HG02798 (cell line): ENCODE data around the gene UBALD2.
"Not testable (repeated sequence)": the region's sequence is repeated elsewhere in the genome, so short reads cannot be mapped to it uniquely, and the experiment has no call there.

Experiments used
- ATAC-seq: cut with Tn5 transposase; IDR thresholded peaks from one replicate; pipeline ENCODE4 v1.9.1; 2021; ENCODE audit warnings: mild to moderate bottlenecking; ENCODE audit not compliant: unreplicated experiment, poor library complexity

The UBALD2 gene

DNA sequence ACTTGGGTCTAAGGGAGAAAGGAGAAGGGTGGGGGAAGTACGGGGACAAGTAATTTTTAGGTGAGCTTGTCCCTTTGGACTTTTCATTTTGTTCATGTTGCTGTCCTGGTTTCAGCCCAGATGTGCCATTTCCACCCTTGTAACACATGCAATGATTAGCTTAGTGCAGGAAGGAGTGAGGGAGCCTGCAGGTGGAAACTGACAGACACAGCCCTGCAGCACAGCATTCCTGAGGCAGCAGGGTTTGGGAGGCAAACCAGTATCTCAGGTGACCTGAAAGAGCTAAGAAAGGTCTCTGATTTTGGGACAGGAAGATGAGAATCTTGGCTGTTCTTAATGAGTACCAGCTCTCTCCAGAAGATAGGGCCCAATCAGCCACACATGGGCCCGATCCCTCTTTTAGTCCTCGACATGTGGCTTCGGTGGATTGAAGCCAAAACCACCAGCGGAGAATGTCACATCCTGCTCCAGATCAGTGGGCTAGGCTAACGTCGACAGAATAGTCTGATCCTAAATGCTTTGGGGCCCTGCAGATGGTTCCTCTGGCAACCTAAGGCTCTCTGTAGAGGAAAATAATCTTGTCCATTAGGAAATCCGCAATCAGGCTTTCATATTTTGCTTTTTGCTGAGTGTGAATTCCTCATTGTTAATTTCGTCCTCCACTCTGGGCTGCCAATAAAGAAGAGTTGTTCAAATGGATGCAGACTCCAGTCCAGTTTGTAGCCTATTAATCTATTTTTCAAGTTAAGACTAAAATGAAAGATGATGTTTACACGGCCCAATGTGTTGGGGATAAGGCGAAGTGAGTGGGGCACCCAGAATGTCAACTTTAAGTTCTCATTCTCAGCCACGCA lies 21.1 kb upstream of the UBALD2 start:
- ATAC-seq, result no peak

- not testable (repeated sequence) for ATAC-seq
Measured at GRCh38 chr17:76244721-76245120, 20.4 kb upstream of the UBALD2 start.

GRCh38 chr17:76246080-76247066 lies 18.8 kb upstream of the UBALD2 start:
- peak; percentile 98 for ATAC-seq

GRCh38 chr17:76247304-76247703 lies 17.8 kb upstream of the UBALD2 start:
- no peak for ATAC-seq

GRCh38 chr17:76248013-76248782 lies 16.9 kb upstream of the UBALD2 start:
- no peak for ATAC-seq

DNA sequence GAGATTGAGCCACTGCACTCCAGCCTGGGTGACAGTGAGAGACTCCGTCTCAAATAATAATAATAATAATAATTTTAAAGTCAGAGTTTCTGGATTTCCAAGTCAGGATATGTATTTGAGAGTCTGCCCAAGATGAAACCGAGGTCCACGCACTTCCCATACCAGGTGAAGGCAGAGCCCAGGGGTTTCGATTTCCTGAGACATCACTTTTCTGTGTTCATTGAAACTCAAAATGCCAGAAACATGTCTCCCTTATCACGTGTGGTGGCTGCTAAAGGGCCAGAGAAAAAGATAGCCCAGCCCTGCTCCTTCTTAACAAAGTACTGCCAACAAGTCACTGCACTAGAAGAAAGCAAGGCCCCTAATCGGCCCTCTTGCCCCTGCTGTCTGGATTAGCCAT lies 15.0 kb upstream of the UBALD2 start:
- no peak for ATAC-seq

DNA sequence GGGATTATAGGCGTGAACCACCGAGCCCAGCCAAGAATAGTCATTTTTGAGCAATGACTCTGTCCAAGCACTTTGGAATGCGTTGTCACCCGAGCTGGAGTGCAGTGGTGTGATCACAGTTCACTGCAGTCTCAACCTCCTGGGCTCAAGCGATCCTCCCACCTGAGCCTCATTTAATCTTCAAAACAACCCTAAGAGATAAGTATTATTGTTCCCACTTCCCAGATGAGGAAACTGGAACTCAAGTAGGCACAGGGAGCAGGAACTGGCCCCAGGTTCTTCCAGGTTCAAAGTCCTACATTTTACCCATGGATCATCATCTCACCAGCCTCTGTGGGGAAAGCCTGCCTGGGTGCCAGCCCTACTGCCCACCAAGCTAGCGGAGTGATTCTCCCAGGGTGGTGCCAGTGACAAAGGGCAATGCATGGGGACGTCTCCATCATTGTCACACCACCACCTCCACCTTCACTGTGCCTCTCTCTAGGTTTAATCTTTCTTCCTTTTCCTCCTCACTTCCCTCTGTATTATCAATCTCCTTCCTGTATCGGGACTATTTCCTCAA lies 13.6 kb upstream of the UBALD2 start:
- ATAC-seq, result no peak

- ATAC-seq, result no peak
Measured at GRCh38 chr17:76252040-76252954, 12.9 kb upstream of the UBALD2 start.

DNA sequence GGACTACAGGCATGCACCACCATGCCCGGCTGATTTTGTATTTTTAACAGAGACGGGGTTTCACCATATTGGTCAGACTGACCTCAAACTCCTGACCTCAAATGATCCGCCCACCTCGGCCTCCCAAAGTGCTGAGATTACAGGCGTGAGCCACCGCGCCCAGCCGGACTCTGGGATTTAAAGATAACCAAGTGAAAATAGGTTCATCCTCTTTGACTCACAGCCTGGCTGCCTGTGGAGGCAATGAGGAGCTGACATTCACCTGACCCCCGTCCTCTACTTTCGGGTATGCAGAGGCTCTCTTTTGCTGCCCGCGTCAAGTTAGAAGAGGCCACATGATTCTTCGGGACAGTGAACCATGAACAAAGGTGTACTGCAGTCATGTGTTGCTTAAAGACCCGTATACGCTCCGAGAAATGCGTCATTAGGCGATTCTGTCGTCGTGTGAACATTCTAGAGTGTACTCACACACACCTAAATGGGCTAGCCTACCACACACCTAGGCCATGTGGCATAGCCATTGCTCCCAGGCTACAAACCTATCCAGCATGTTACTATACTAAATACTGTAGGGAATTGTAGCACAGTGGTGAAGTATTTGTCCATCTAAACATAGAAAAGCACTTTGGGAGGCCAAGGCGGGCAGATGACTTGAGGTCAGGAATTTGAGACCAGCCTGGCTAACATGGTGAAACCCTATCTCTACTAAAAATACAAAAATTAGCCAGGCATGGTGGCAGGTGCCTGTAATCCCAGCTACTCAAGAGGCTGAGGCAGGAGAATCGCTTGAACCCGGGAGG lies 12.0 kb upstream of the UBALD2 start:
- ATAC-seq, result not testable (repeated sequence)

- ATAC-seq, result no peak
Measured at GRCh38 chr17:76253841-76254240, 11.3 kb upstream of the UBALD2 start.

DNA sequence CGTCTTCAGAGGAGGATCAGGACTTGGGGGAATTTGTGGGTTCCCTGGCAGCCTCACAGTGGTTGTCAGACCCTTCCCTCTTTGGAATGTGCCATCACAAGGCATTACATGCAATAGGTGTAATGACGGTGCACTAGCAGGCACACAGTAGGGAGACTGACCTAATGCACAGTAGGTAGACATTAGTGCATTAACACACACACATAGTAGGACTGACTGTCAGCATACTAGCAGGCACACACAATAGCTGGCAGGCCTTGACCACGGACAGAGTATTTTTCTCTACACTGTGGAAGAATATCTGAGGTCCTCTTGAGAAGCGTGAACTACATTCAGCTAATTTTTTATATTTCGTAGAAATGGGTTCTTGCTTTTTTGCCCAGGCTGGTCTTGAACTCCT lies 10.9 kb upstream of the UBALD2 start:
- ATAC-seq, result no peak

- ATAC-seq, result no peak
Measured at GRCh38 chr17:76255801-76256429, 9.2 kb upstream of the UBALD2 start.

GRCh38 chr17:76256430-76257050 lies 8.6 kb upstream of the UBALD2 start:
- ATAC-seq, result not testable (repeated sequence)

GRCh38 chr17:76260220-76260619 lies 4.9 kb upstream of the UBALD2 start:
- ATAC-seq, result no peak

GRCh38 chr17:76260669-76261068 lies 4.5 kb upstream of the UBALD2 start:
- no peak for ATAC-seq

DNA sequence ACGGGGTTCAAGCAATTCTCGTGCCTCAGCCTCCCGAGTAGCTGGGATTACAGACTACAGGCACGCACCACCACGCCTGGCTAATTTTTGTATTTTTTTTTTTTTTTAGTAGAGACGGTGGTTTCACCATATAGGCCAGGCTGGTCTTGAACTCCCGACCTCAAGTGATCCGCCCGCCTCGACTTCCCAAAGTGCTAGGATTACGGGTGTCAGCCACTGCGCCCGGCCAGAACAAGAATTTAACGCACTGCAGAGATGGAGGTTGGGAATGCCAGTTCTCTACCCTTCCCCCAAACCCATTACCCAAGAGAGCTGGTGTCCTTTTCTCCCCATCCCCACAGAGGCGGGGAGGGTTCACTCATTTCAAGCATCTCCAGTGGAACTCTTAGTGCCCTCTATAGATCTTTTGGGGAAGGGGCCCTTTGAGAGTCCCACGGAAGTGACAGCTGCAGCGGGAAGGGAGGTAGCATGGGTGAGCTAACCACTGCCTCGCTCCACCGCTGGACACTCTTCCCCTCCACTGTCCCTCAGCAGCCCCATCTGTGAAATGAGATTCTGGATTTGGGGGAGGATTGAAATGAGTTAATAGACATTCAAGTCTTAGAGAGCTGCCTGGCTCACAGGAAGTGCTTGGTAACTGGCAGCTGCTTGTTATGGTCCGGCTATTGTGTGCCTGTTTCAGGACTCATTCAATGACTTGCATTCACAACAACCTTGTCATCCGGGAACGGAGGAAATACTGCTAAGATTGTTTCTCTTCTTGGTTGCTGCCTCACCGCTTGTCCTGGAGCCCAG lies 3.5 kb upstream of the UBALD2 start:
- no peak for ATAC-seq
